ENCODE data around the gene CHMP1B. TPM values are rescaled to one million over a fixed set of nuclear protein-coding genes. Genes with fewer than 3 reads are reported as not detected.

CHMP1B gene
- total RNA-seq, 2 donors from 2014 or later = 42.8 to 50.0 TPM

DNA sequence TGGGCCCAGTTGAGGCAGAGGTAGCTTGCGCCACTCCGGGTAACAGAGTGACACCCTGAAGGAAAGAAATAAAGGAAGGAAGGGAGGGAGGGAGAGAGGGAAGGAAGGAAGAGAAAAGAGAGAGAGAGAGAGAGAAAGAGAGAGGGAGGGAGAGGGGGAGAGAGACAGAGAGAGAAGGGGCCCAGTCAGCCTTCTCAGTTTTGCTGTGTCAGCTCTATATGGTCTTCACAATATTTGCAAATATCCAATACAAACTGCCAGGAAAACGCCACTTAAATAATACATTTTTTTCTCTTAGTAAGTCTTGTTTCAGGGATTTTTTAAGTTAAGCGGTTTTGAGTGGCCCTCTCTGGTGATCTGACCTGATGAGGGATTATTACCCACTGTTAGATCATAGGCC is 5.6 kb upstream of the CHMP1B start:
- TF ChIP-seq, protein P1, sequence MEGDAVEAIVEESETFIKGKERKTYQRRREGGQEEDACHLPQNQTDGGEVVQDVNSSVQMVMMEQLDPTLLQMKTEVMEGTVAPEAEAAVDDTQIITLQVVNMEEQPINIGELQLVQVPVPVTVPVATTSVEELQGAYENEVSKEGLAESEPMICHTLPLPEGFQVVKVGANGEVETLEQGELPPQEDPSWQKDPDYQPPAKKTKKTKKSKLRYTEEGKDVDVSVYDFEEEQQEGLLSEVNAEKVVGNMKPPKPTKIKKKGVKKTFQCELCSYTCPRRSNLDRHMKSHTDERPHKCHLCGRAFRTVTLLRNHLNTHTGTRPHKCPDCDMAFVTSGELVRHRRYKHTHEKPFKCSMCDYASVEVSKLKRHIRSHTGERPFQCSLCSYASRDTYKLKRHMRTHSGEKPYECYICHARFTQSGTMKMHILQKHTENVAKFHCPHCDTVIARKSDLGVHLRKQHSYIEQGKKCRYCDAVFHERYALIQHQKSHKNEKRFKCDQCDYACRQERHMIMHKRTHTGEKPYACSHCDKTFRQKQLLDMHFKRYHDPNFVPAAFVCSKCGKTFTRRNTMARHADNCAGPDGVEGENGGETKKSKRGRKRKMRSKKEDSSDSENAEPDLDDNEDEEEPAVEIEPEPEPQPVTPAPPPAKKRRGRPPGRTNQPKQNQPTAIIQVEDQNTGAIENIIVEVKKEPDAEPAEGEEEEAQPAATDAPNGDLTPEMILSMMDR (IDR thresholded peaks at IDR 0.05) = no peak
- TF ChIP-seq POLR2AphosphoS5 (IDR thresholded peaks at IDR 0.05) (no peak), POLR2A (IDR thresholded peaks at IDR 0.05) (no peak)
- Histone ChIP-seq H3K4me3 (no peak overlapping the region), H3K27me3 (replicated peaks; ENCODE audit: insufficient read depth) (no peaks in the 10 kb centered on the region), H3K36me3 (no peaks in the 10 kb centered on the region), H3K27ac (no peak overlapping the region), H3K9me3 (no peaks in the 10 kb centered on the region), H3K4me1 (replicated peaks) (no peaks in the 10 kb centered on the region)
- no peak for DNase-seq (ENCODE audit: low spot score)
- WGBS = 82% methylated on average over 4 of the region's 4 CpGs
- intact Hi-C loops (cut with DNase I) = no loop called here

DNA sequence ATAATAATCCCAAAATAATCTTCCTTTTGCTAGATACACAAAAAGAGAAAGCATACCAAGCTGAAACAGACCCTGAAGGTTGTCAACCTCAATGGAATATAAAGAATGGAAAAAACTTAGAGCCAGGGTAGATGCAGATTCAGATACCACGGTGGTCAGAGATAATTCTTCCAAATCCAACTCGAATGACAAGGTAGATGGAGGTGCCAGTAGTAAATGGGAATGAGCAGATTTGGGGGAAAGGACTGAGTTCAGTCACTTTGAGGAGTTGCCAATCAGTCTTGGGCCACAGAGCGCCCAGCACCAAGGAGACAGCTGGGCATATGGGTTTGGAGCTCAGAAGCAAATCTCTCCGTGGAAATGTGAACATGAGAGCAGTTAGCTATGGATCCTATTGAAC is 3.4 kb upstream of the CHMP1B start:
- TF ChIP-seq POLR2A (IDR thresholded peaks at IDR 0.05) (no peak), POLR2AphosphoS5 (IDR thresholded peaks at IDR 0.05) (no peak)
- TF ChIP-seq, protein P1 (IDR thresholded peaks at IDR 0.05) = no peak
- WGBS = 78% methylated on average over 4 of the region's 4 CpGs
- Histone ChIP-seq H3K27ac (no peak overlapping the region), H3K4me1 (replicated peaks) (no peaks in the 10 kb centered on the region), H3K9me3 (no peaks in the 10 kb centered on the region), H3K27me3 (replicated peaks; ENCODE audit: insufficient read depth) (no peaks in the 10 kb centered on the region), H3K4me3 (no peak overlapping the region), H3K36me3 (no peaks in the 10 kb centered on the region)
- no peak for DNase-seq (ENCODE audit: low spot score)
- intact Hi-C loops (cut with DNase I) = no loop called here

DNA sequence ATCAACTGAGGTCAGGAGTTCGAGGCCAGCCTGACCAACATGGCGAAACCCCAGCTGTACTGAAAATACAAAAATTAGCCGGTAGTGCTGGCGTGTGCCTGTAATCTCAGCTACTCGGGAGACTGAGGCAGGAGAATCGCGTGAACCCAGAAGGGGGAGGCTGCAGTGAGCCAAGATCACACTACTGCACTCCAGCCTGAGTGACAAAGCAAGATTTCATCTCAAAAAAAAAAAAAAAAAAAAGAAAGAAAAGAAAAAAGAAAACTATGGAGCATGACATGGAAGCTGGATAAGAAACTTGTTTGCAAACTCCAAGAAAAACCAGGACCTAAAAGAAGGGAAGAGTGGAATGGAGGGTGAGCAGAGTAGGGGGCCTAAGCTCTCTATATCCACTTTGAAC is 1.9 kb upstream of the CHMP1B start:
- Histone ChIP-seq H3K4me1 (replicated peaks) (no peaks in the 10 kb centered on the region), H3K4me3 (no peak overlapping the region), H3K9me3 (no peaks in the 10 kb centered on the region), H3K27me3 (replicated peaks; ENCODE audit: insufficient read depth) (no peaks in the 10 kb centered on the region), H3K27ac (peak overlapping the region in 1 of 2 donors; percentile 91), H3K36me3 (no peaks in the 10 kb centered on the region)
- 97% methylated on average over 7 of the region's 7 CpGs for WGBS
- TF ChIP-seq POLR2AphosphoS5 (IDR thresholded peaks at IDR 0.05) = no peak
- TF ChIP-seq POLR2A (IDR thresholded peaks at IDR 0.05) = no peak
- TF ChIP-seq, protein P1 (IDR thresholded peaks at IDR 0.05) = no peak
- intact Hi-C loops (cut with DNase I) = no loop called here
- DNase-seq (ENCODE audit: low spot score) = no peak

DNA sequence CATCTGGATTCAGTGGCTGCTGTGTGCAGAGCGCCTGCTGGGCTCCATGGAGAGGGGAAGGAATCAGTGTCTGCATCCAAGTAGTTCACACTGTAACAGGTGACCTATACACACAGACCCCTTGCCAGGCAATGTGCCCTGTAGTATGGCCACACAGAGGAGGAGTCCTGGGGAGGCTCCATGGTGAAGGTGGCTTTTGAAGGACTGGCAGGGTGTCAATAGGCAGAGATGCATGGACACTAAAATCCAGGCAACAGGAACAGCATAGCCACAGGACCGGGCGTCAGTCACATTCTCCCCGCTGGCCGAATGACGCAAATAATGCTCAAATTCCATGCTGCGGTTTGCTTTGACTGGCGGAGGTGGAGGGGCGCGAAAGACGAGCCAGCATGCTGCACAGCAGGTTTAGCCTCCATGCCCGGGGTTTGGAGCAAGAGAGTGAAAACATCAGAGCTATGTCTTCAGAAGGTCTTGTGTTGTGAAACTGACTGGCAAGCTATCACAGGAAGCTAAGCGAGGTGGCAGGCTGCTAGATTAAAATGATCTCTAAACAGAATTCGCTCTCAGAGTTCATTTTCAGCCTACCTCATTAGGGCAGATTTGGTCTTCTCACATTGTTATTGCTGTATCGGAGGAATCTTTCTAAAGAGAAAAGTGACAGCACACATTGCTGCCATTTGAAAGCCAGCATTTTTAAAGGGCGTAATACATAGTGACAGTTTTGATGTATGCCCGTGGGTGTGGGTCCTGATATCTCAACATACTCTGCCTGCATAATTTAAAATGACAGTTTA is 1.2 kb upstream of the CHMP1B start:
- no peaks in the 10 kb centered on the region for H3K36me3 ChIP-seq
- WGBS = 8% methylated on average over 17 of the region's 17 CpGs
- peak; percentile 63 for DNase-seq (ENCODE audit: low spot score)
- H3K9me3 ChIP-seq = no peaks in the 10 kb centered on the region
- intact Hi-C loops (cut with DNase I) = loop anchor here (2.0 to 10.0 kb wide), 3 partner anchors 59 to 185 kb away; partner anchors contain the start of gene MPPE1
- H3K27ac ChIP-seq = peak overlapping the region; percentile 87 to 91
- no peaks in the 10 kb centered on the region for H3K4me1 ChIP-seq (replicated peaks)
- peak; percentile 70 for TF ChIP-seq POLR2AphosphoS5 (IDR thresholded peaks at IDR 0.05)
- TF ChIP-seq, protein P1 (IDR thresholded peaks at IDR 0.05) = no peak
- TF ChIP-seq POLR2A (IDR thresholded peaks at IDR 0.05) = peak; percentile 34
- H3K4me3 ChIP-seq = peak overlapping the region; percentile 77 to 94
- H3K27me3 ChIP-seq (replicated peaks; ENCODE audit: insufficient read depth) = no peaks in the 10 kb centered on the region

DNA sequence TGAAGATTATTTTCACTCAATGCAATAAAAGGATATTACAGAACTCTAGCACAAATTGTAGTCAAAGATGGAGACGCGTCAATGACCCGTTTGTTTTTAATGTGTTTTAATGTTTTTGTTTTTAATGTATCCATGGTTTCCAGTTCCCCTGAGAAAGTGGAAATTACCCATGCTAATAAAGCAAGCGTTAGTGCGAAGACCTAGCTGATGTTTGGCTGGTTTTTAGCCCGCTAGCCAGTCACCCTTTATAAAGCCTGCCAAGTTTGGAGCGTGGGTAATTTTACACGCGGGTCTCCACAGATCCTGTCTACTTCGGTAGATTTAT is 430 bp upstream of the CHMP1B start:
- DNase-seq (ENCODE audit: low spot score) = no peak
- intact Hi-C loops (cut with DNase I) = loop anchor here (2.0 to 10.0 kb wide), 3 partner anchors 58 to 184 kb away; partner anchors contain the start of gene MPPE1
- under 1% methylated on average over 10 of the region's 10 CpGs for WGBS

More for the DNA sequence above, 430 bp upstream of the CHMP1B start:
- Histone ChIP-seq H3K27me3 (replicated peaks; ENCODE audit: insufficient read depth) (no peaks in the 10 kb centered on the region), H3K27ac (peak overlapping the region; percentile 87 to 91), H3K36me3 (no peaks in the 10 kb centered on the region), H3K9me3 (no peaks in the 10 kb centered on the region), H3K4me1 (replicated peaks) (no peaks in the 10 kb centered on the region), H3K4me3 (peak overlapping the region; percentile 77 to 94)
- TF ChIP-seq POLR2A (IDR thresholded peaks at IDR 0.05) (no peak), POLR2AphosphoS5 (IDR thresholded peaks at IDR 0.05) (no peak)
- TF ChIP-seq, protein P1 (IDR thresholded peaks at IDR 0.05) = no peak
